Skeletal muscle satellite cell (primary cell): ENCODE results near the gene SLAMF1.
"Not testable (repeated sequence)": the region's sequence is repeated elsewhere in the genome, so short reads cannot be mapped to it uniquely, and the experiment has no call there.

Experiments
- H3K27me3 ChIP-seq: 2 replicates; pipeline ENCODE4 v1.7.0; 2013; ENCODE audit warnings: low read length; ENCODE audit not compliant: control insufficient read depth, insufficient read depth
- H3K36me3 ChIP-seq: 2 replicates; pipeline ENCODE4 v1.7.0; 2013; ENCODE audit warnings: mild to moderate bottlenecking, control low read depth, low read length; ENCODE audit not compliant: insufficient read depth
- H3K4me1 ChIP-seq: 2 replicates; pipeline ENCODE4 v1.7.0; 2013; ENCODE audit warnings: low read length; ENCODE audit not compliant: control insufficient read depth, insufficient read depth
- H3K4me2 ChIP-seq: 2 replicates; pipeline ENCODE4 v1.7.0; 2013; ENCODE audit warnings: mild to moderate bottlenecking, low read length
- H3K4me3 ChIP-seq: 2 replicates; pipeline ENCODE4 v1.7.0; 2013; ENCODE audit warnings: low read length
- H3K9ac ChIP-seq: 2 replicates; pipeline ENCODE4 v1.7.0; 2013; ENCODE audit warnings: mild to moderate bottlenecking, low read depth, low read length, moderate library complexity
- H3K9me3 ChIP-seq: replicated peaks from 2 replicates; pipeline ENCODE4 v1.7.0; 2013; ENCODE audit warnings: mild to moderate bottlenecking, control low read depth, low read length

The SLAMF1 gene

DNA sequence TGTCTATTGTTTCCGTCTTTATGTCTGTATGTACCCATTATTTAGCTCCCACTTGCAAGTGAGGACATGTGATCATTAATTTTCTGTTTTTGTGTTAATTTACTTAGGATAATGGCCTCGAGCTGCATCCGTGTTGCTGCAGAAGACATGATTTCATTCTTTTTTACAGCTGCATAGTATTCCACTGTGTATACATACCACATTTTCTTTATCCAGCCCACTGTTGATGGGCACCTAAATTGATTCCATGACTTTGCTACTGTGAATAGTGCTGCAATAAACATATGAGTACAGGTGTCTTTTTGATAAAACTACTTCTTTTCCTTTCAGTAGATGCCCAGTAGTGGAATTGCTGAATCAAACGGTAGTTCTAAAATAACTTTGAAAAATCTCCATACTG lies 12.7 kb upstream of the SLAMF1 start:
- Histone ChIP-seq H3K4me1 (no peaks in the 10 kb centered on the region), H3K27me3 (no peaks in the 10 kb centered on the region), H3K4me2 (no peak overlapping the region), H3K9me3 (no peaks in the 10 kb centered on the region), H3K4me3 (no peak overlapping the region), H3K9ac (no peak overlapping the region), H3K36me3 (no peaks in the 10 kb centered on the region)

DNA sequence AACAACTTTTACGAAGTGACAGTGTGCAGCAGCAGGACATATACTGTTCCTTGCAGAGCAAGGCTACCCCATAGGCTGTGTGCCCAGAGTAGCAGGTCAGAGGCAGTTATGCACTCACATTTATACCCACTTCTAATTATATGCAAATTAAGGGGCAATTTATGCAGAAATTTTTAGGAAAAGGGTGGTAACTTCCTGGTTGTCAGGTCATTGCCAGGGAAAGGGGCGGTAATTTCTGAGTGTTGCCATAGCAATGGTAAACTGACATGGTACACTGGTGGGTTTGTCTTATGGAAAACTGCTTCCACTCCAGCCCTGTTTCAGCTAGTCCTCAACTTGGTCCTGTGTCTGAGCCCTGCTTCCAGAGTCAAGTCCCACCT lies 12.0 kb upstream of the SLAMF1 start:
- Histone ChIP-seq H3K4me1 (no peaks in the 10 kb centered on the region), H3K9me3 (no peaks in the 10 kb centered on the region), H3K27me3 (no peaks in the 10 kb centered on the region), H3K4me3 (no peak overlapping the region), H3K36me3 (no peaks in the 10 kb centered on the region), H3K4me2 (no peak overlapping the region), H3K9ac (no peak overlapping the region)

GRCh38 chr1:160658162-160658813 lies 11.4 kb upstream of the SLAMF1 start:
- Histone ChIP-seq H3K4me3 (no peak overlapping the region), H3K9ac (no peak overlapping the region), H3K4me2 (no peak overlapping the region)

GRCh38 chr1:160657250-160657781 lies 10.5 kb upstream of the SLAMF1 start:
- Histone ChIP-seq H3K27me3 (no peaks in the 10 kb centered on the region), H3K4me3 (no peak overlapping the region), H3K36me3 (no peaks in the 10 kb centered on the region), H3K4me2 (no peak overlapping the region), H3K4me1 (no peaks in the 10 kb centered on the region), H3K9me3 (no peaks in the 10 kb centered on the region), H3K9ac (no peak overlapping the region)

More at GRCh38 chr1:160658162-160658813, 11.4 kb upstream of the SLAMF1 start:
- H3K4me1 ChIP-seq, result no peaks in the 10 kb centered on the region
- H3K9me3 ChIP-seq, result no peaks in the 10 kb centered on the region
- H3K36me3 ChIP-seq, result no peaks in the 10 kb centered on the region
- H3K27me3 ChIP-seq, result no peaks in the 10 kb centered on the region

DNA sequence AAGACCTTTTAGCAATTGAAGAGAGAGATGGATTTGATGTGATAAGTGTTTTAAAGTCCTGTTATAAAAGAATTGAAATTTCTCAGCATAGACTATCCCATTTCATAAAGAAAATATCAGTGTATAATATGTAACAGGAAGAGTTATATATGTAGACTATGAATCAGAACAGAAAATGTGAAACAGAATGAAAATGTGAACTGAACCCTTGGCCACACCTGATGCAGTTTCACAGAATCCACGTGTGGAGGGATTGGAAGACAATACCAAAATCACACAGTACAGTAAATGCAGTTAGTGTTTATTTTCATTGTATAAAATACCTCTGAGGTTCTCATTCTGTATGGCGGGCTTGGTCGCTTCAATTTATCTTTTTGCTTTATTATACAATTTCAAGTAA lies 9.9 kb upstream of the SLAMF1 start:
- Histone ChIP-seq H3K4me2 (no peak overlapping the region), H3K36me3 (no peaks in the 10 kb centered on the region), H3K4me3 (no peak overlapping the region), H3K4me1 (no peaks in the 10 kb centered on the region), H3K27me3 (no peaks in the 10 kb centered on the region), H3K9me3 (no peaks in the 10 kb centered on the region), H3K9ac (no peak overlapping the region)

GRCh38 chr1:160653620-160654016 lies 6.8 kb upstream of the SLAMF1 start:
- no peaks in the 10 kb centered on the region for H3K36me3 ChIP-seq
- no peak overlapping the region for H3K4me2 ChIP-seq
- H3K4me3 ChIP-seq, result no peak overlapping the region
- no peaks in the 10 kb centered on the region for H3K27me3 ChIP-seq
- H3K9ac ChIP-seq, result no peak overlapping the region
- no peaks in the 10 kb centered on the region for H3K9me3 ChIP-seq
- H3K4me1 ChIP-seq, result no peaks in the 10 kb centered on the region

GRCh38 chr1:160652924-160653619 lies 6.2 kb upstream of the SLAMF1 start:
- Histone ChIP-seq H3K4me1 (no peaks in the 10 kb centered on the region), H3K4me3 (no peak overlapping the region), H3K4me2 (no peak overlapping the region), H3K36me3 (no peaks in the 10 kb centered on the region), H3K9me3 (no peaks in the 10 kb centered on the region), H3K9ac (no peak overlapping the region), H3K27me3 (no peaks in the 10 kb centered on the region)

DNA sequence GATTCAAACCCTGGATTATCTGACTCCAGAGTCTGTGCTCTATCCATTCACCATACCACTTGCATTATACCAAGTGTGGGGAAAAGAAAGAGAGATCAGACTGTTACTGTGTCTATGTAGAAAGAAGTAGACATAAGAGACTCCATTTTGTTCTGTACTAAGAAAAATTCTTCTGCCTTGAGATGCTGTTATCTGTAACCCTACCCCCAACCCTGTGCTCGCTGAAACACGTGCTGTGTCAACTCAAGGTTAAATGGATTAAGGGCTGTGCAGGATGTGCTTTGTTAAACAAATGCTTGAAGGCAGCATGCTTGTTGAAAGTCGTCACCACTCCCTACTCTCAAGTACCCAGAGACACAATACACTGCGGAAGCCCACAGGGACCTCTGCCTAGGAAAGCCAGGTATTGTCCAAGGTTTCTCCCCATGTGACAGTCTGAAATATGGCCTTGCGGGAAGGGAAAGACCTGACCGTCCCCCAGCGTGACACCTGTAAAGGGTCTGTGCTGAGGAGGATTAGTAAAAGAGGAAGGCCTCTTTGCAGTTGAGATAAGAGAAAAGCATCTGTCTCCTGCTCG lies 5.3 kb upstream of the SLAMF1 start:
- not testable (repeated sequence) for H3K27me3 ChIP-seq, H3K4me1 ChIP-seq, H3K9me3 ChIP-seq, H3K9ac ChIP-seq, H3K4me3 ChIP-seq, H3K4me2 ChIP-seq, H3K36me3 ChIP-seq

DNA sequence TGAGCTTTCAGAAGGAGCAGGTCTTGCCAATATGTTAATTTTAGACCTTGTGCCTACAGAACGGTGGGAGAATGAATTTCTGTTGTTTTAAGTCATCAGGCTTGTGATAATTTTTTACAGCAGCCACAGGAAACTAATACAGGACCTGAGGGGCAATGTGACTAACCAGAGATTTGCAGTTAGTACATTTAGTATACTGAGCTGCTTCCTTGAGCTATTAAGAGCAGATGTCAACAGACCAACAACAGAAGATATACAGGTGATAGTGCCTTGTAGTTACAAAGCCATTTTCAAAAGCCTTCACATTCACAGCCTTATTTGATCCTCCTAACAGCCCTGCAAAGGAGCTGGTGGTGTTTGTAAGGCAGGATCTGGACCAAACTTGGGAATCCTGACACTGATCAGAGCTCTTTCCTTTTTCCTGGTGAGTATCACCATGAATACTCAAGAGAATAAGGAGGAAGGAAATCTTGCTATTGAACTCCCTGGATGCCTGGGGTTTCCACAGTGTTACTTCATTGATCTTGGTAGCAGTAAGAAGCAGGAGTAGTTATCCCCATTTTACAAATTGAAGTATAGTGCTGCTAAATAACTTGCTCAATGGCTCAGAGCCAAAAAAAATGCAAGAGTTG lies 4.7 kb upstream of the SLAMF1 start:
- H3K4me2 ChIP-seq, result no peak overlapping the region
- no peaks in the 10 kb centered on the region for H3K27me3 ChIP-seq
- H3K9me3 ChIP-seq, result no peaks in the 10 kb centered on the region
- no peaks in the 10 kb centered on the region for H3K4me1 ChIP-seq
- no peaks in the 10 kb centered on the region for H3K36me3 ChIP-seq
- no peak overlapping the region for H3K9ac ChIP-seq
- no peak overlapping the region for H3K4me3 ChIP-seq

- Histone ChIP-seq H3K9ac (no peak overlapping the region), H3K27me3 (no peaks in the 10 kb centered on the region), H3K4me3 (no peak overlapping the region), H3K9me3 (no peaks in the 10 kb centered on the region), H3K36me3 (no peaks in the 10 kb centered on the region), H3K4me1 (no peaks in the 10 kb centered on the region), H3K4me2 (no peak overlapping the region)
Observed at GRCh38 chr1:160647329-160647720, 481 bp upstream of the SLAMF1 start.

DNA sequence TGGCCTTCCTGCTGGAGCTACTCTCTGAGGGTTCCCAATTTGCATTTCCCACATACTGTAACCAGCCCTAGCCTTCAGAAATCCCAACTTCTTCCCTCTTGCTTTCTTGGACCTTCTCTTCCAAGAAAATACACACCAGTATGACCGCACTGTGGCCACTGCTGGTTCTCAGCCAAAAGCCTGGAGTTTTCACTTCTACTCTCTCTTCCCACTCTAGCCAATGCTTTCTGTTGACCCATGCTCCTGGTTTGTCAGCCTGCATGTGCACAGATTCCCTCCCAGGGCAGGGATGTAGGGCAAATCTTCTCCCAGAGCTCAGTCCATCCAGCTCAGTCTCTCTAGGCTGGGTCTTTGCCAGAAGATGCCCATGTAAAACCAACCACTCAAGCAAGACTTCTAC lies 664 bp downstream of the SLAMF1 start:
- Histone ChIP-seq H3K9ac (no peak overlapping the region), H3K36me3 (no peaks in the 10 kb centered on the region), H3K27me3 (no peaks in the 10 kb centered on the region), H3K4me2 (no peak overlapping the region), H3K9me3 (no peaks in the 10 kb centered on the region), H3K4me3 (no peak overlapping the region), H3K4me1 (no peaks in the 10 kb centered on the region)
